Endothelial cell of umbilical vein (primary cell): ENCODE data around the gene TMEM95.

Experiments used
- POLR2A ChIP-seq: IDR thresholded peaks from 2 replicates; pipeline ENCODE4 v1.6.1; 2012; ENCODE audit warnings: low read depth, mild to moderate bottlenecking, control low read depth, low read length
- TF ChIP-seq, protein P1 (sequence below), 2 donors: IDR thresholded peaks; 1 replicate in 1 of 2; 2 replicates in 1 of 2; pipeline ENCODE4 v1.5.1; 2011; ENCODE audit warnings: low read length in 2 of 2, mild to moderate bottlenecking in 2 of 2, moderate library complexity in 2 of 2, control low read depth in 1 of 2, inconsistent platforms in 1 of 2, low read depth in 1 of 2; ENCODE audit not compliant: insufficient read depth in 1 of 2; ENCODE audit errors: extremely low read depth in 1 of 2

DNA sequence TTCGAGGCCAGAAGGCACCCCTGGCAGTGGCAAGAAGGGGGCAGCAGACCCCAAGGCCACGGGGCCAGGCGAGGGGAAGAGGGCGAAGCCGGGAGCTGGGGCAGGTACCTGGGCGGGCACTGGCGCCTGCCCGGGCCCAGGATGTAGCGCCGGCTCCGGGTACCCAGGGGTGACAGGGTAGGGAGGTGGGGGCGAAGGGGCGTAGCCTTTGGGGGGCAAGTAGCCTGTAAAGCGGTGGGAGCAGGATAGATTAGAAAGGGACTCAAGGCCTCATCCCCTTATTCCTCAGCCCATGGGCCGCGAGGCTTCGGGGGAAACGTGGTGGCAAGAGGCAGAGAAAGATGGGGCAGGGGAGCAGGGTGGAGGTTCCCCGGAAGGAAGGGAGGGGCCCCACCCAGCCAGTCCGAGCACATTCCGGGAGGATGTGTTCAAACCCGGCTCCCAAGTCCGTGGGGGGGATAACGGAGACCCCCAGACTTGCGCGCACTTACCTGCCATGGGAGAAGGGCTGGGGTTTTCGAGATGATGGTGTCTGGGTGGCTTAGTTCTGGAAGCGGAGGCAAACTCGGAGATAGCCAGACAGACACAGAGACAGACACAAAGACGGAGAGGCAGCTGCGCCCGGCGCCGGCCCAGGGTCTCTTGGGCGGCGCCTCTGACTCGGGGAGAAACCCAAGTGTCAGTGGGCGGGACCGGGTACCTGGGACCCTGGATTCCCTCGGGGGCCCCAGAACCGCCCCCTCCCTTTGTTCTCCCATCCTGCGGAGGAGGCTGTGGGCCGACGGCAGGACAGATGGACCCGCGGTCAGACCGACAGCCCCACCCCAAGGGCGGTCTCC lies 38.9 kb downstream of the TMEM95 start:
- TF ChIP-seq, protein P1, sequence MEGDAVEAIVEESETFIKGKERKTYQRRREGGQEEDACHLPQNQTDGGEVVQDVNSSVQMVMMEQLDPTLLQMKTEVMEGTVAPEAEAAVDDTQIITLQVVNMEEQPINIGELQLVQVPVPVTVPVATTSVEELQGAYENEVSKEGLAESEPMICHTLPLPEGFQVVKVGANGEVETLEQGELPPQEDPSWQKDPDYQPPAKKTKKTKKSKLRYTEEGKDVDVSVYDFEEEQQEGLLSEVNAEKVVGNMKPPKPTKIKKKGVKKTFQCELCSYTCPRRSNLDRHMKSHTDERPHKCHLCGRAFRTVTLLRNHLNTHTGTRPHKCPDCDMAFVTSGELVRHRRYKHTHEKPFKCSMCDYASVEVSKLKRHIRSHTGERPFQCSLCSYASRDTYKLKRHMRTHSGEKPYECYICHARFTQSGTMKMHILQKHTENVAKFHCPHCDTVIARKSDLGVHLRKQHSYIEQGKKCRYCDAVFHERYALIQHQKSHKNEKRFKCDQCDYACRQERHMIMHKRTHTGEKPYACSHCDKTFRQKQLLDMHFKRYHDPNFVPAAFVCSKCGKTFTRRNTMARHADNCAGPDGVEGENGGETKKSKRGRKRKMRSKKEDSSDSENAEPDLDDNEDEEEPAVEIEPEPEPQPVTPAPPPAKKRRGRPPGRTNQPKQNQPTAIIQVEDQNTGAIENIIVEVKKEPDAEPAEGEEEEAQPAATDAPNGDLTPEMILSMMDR (IDR thresholded peaks at IDR 0.05; ENCODE audit: extremely low read depth in 1 of 2, insufficient read depth in 1 of 2, low read depth in 1 of 2, low read length in 2 of 2) = peak in 1 of 2 donors; percentile 7
- no peak for TF ChIP-seq POLR2A
